GM12878 (cell line): ENCODE results near the gene PDZD8. TPM values are rescaled to one million over a fixed set of nuclear protein-coding genes. Genes with fewer than 3 reads are reported as not detected.

ENCODE experiments used
- ATAC-seq: fragments of 200-7000 bp; cut with Tn5 transposase; 3 replicates; pipeline ENCODE4 v1.9.1; 2020; ENCODE audit warnings: mild to moderate bottlenecking, moderate library complexity
- BruUV-seq: library from RNA; stranded (reverse); fragments of 400-500 nt; replicated peaks from 2 replicates; lab custom pipeline; 2021; lab: Mats Ljungman, UMichigan
- CTCF ChIA-PET: fragments of 300-600 bp; sonication (Branson Sonifier 250); formaldehyde crosslinking; extraction: SDS; loops from one replicate; lab custom pipeline; 2021; ENCODE audit warnings: inconsistent platforms; lab: Yijun Ruan, JAX
- POLR2A ChIA-PET: fragments of 350-600 bp; formaldehyde crosslinking; extraction: SDS; loops from one replicate; lab custom pipeline; 2021; ENCODE audit warnings: inconsistent platforms; lab: Charles Lee
- RAD21 ChIA-PET: fragments of 300-600 bp; sonication (Branson Sonifier 250); formaldehyde crosslinking; loops from one replicate; lab custom pipeline; 2023; ENCODE audit warnings: antibody characterized with exemption; ENCODE audit not compliant: unreplicated experiment; lab: Charles Lee
- SMC1A ChIA-PET: fragments of 300-600 bp; sonication (Branson Sonifier 250); formaldehyde crosslinking; loops from one replicate; lab custom pipeline; 2023; ENCODE audit not compliant: unreplicated experiment, uncharacterized antibody; lab: Charles Lee
- DNase-seq: peaks from one replicate; pipeline ENCODE4 v3.0.0-alpha.2; 2011; ENCODE audit warnings: low read depth, low spot score
- FAIRE-seq: peaks from 3 replicates; lab custom pipeline; 2011; peaks lifted over from hg19 to GRCh38; lab: Jason Lieb, UNC
- H2AFZ ChIP-seq: 2 replicates; pipeline ENCODE4 v1.6.0; 2011; ENCODE audit warnings: low read depth, low read length, control low read depth; ENCODE audit not compliant: control insufficient read depth
- H3K27ac ChIP-seq: 2 replicates; pipeline ENCODE4 v1.5.1; 2011; ENCODE audit warnings: control low read depth; ENCODE audit not compliant: control insufficient read depth, insufficient read depth
- H3K27me3 ChIP-seq, 2 experiments: replicated peaks in 1 of 2; 2 replicates each; pipeline versions ENCODE4 v1.6.0 to v1.6.1; 2011; ENCODE audit warnings: low read length in 1 of 2; ENCODE audit not compliant: control insufficient read depth in 2 of 2, insufficient read depth in 2 of 2
- H3K36me3 ChIP-seq, 2 experiments: 2 replicates each; pipeline ENCODE4 v1.5.1; 2011; ENCODE audit warnings: low read length in 1 of 2; ENCODE audit not compliant: control insufficient read depth in 2 of 2, insufficient read depth in 2 of 2
- H3K4me1 ChIP-seq: 2 replicates; pipeline ENCODE4 v1.6.1; 2011; ENCODE audit warnings: mild to moderate bottlenecking, low read length, moderate library complexity, mixed read lengths; ENCODE audit not compliant: control insufficient read depth, insufficient read depth
- H3K4me2 ChIP-seq: 2 replicates; pipeline ENCODE4 v1.6.0; 2011; ENCODE audit warnings: control low read depth; ENCODE audit not compliant: control insufficient read depth, insufficient read depth
- H3K4me3 ChIP-seq: fragments of 200-600 bp; sonication (generic); 2 replicates; pipeline ENCODE4 v1.5.1; 2016
- H3K79me2 ChIP-seq: 2 replicates; pipeline ENCODE4 v1.6.0; 2011; ENCODE audit warnings: low read length; ENCODE audit not compliant: control insufficient read depth, insufficient read depth
- H3K9ac ChIP-seq: 2 replicates; pipeline ENCODE4 v1.8.0; 2011; ENCODE audit warnings: low read length, control low read depth, mixed read lengths; ENCODE audit not compliant: control insufficient read depth, insufficient read depth
- H3K9me3 ChIP-seq: replicated peaks from 3 replicates; pipeline ENCODE4 v1.5.1; 2011; ENCODE audit warnings: mild to moderate bottlenecking, low read length; ENCODE audit not compliant: control insufficient read depth, insufficient read depth
- H4K20me1 ChIP-seq: 2 replicates; pipeline ENCODE4 v1.6.0; 2011; ENCODE audit not compliant: control insufficient read depth, insufficient read depth
- BACH1 ChIP-seq: fragments of 450-650 bp; IDR thresholded peaks from 2 replicates; pipeline ENCODE4 v1.6.1; 2017; ENCODE audit warnings: mild to moderate bottlenecking, borderline replicate concordance
- CREB1 ChIP-seq: IDR thresholded peaks from 2 replicates; pipeline ENCODE4 v1.6.1; 2012; ENCODE audit warnings: low read depth, mild to moderate bottlenecking, inconsistent platforms
- ETV6 ChIP-seq, 2 experiments: fragments of 450-650 bp in 1 of 2; IDR thresholded peaks in 1 of 2; conservative IDR thresholded peaks in 1 of 2; 2 replicates each; pipeline ENCODE4 v1.6.1; 2014; ENCODE audit warnings: antibody characterized with exemption in 1 of 2, borderline replicate concordance in 1 of 2, low read depth in 1 of 2, mild to moderate bottlenecking in 1 of 2, moderate library complexity in 1 of 2
- HDAC6 ChIP-seq: fragments of 200-600 bp; sonication (generic); IDR thresholded peaks from one replicate; pipeline ENCODE4 v1.8.0; 2017; ENCODE audit warnings: antibody characterized with exemption; ENCODE audit not compliant: unreplicated experiment
- NR2C2 ChIP-seq: IDR thresholded peaks from 2 replicates; pipeline ENCODE4 v1.6.1; 2011; ENCODE audit warnings: borderline replicate concordance, low read depth; ENCODE audit not compliant: control insufficient read depth, insufficient read length
- PAX8 ChIP-seq: fragments of 450-650 bp; IDR thresholded peaks from 2 replicates; pipeline ENCODE4 v1.6.1; 2017; ENCODE audit warnings: mild to moderate bottlenecking, moderate library complexity
- POLR2AphosphoS5 ChIP-seq: IDR thresholded peaks from 2 replicates; pipeline ENCODE4 v1.6.1; 2011; ENCODE audit warnings: mild to moderate bottlenecking, low read length, inconsistent platforms
- RAD21 ChIP-seq: IDR thresholded peaks from 2 replicates; pipeline ENCODE4 v1.6.1; 2011; ENCODE audit warnings: mild to moderate bottlenecking, low read depth, low read length, moderate library complexity; ENCODE audit not compliant: insufficient read depth
- WGBS: methylation state at CpG from one replicate; pipeline ENCODE4 v1.1.6; 2016; ENCODE audit warnings: low lambda C conversion rate; ENCODE audit not compliant: insufficient replicate concordance, insufficient coverage; ENCODE audit errors: missing lambda C conversion rate; 5-methylcytosine and 5-hydroxymethylcytosine counted together
- in situ Hi-C: fragments of 300-500 bp; cut with MboI; formaldehyde crosslinking; loops from 9 replicates; pipeline ENCODE4 v1.14.3; 2018; ENCODE audit warnings: mixed read lengths
- intact Hi-C: fragments of 100-400 bp; cut with micrococcal nuclease; formaldehyde crosslinking; loops from one replicate; pipeline ENCODE4 v1.14.2; 2022; ENCODE audit not compliant: unreplicated experiment
- polyA plus RNA-seq, 11 experiments: library from polyadenylated mRNA; depleted of rRNA in 4 of 11; unstranded in 6 of 11; stranded (reverse) in 5 of 11; fragments of >200 nt; fragmentation: Nextera tagmentation in 4 of 11; fragmentation: Illumina TruSeq in 1 of 11; extraction: Ambion mirVana in 4 of 11; extraction: Trizol in 1 of 11; gene quantifications; 1 replicate in 1 of 11; 2 replicates in 10 of 11; pipeline versions ENCODE4 v1.2.1 to v1.2.3, GENCODE V29; 2011 to 2016; ENCODE audit warnings: inconsistent platforms in 2 of 11, missing spikeins in 2 of 11, low read depth in 1 of 11
- total RNA-seq, 4 experiments: library from RNA; depleted of rRNA in 3 of 4; stranded (reverse); fragments of >200 nt in 3 of 4; fragmentation: Illumina TruSeq in 1 of 4; extraction: Trizol in 1 of 4; gene quantifications; 2 replicates each; pipeline versions ENCODE4 v1.2.1 to v1.2.3, GENCODE V29; 2013 to 2021
- TF ChIP-seq, protein P1 (sequence below): IDR thresholded peaks from 2 replicates; pipeline ENCODE4 v1.6.1; 2011; ENCODE audit warnings: low read depth, mild to moderate bottlenecking, low read length, moderate library complexity, borderline replicate concordance; ENCODE audit errors: extremely low read depth
- TF ChIP-seq, protein P2 (sequence below): IDR thresholded peaks from 2 replicates; pipeline ENCODE4 v1.6.1; 2012; ENCODE audit warnings: low read depth, low read length, improper control_type of control experiment
- TF ChIP-seq, protein P3 (sequence below), 3 experiments: IDR thresholded peaks in 2 of 3; conservative IDR thresholded peaks in 1 of 3; 2 replicates each; pipeline ENCODE4 v1.5.1; 2011; ENCODE audit warnings: low read depth in 3 of 3, low read length in 3 of 3, mild to moderate bottlenecking in 3 of 3, control low read depth in 2 of 3, moderate library complexity in 2 of 3, inconsistent platforms in 1 of 3, mixed read lengths in 1 of 3; ENCODE audit not compliant: control insufficient read depth in 2 of 3, insufficient read depth in 1 of 3; ENCODE audit errors: extremely low read depth in 1 of 3

PDZD8 gene
- total and polyA plus RNA-seq, 10 of the 15 experiments (the other 5 are each of a cell fraction or from before 2014, with no cell fraction given) = 2.0 to 21.2 (median 6.7) TPM

DNA sequence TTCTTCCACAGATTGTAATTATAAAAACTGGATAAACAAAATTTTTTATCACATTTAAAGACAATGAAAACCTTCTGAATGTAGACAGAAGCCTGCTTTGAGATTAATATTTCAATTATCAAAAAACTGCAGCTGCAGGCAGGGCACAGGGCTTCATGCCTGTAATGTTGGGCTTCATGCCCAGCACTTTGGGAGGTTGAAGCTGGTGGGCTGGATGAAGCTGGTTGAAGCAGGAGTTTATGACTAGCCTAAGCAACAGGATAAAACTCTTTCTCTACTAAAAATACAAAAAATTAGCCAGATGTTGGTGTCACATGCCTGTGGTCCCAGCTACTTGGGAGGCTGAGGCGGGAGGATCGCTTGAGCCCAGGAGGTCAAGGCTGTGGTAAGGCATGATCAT is 41.2 kb downstream of the PDZD8 start:
- no peaks in the 10 kb centered on the region; the same call in none of the 2 replicates for H3K79me2 ChIP-seq
- in situ Hi-C loops (no loop called here), intact Hi-C loops (no loop called here)
- H3K9ac ChIP-seq = no peak overlapping the region
- H3K9me3 ChIP-seq = peaks cover 3% of the 10 kb centered on the region; the same call in 2 of the 3 replicates
- H3K27ac ChIP-seq = no peak overlapping the region
- no peak overlapping the region for H3K4me3 ChIP-seq
- RAD21 ChIA-PET = no interaction called here
- SMC1A ChIA-PET = interaction anchor here (0.6 to 1.7 kb wide), 3 partner anchors 14 to 288 kb away, joined by 3 to 7 read pairs (median 4); no protein-coding TSS in a partner anchor
- no peaks in the 10 kb centered on the region; a peak in 1 of 4 replicates for H3K36me3 ChIP-seq
- H2AFZ ChIP-seq = no peak overlapping the region
- H3K4me2 ChIP-seq = no peak overlapping the region
- CTCF ChIA-PET = interaction anchor here (0.7 to 4.8 kb wide), 3 partner anchors 8 to 34 kb away, joined by 3 to 37 read pairs (median 5); no protein-coding TSS in a partner anchor
- no peak for TF ChIP-seq CREB1
- no peak for TF ChIP-seq NR2C2
- TF ChIP-seq BACH1 = no peak
- TF ChIP-seq, protein P1, sequence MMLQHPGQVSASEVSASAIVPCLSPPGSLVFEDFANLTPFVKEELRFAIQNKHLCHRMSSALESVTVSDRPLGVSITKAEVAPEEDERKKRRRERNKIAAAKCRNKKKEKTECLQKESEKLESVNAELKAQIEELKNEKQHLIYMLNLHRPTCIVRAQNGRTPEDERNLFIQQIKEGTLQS = no peak
- TF ChIP-seq POLR2AphosphoS5 = no peak
- no peak for TF ChIP-seq RAD21
- POLR2A ChIA-PET = interaction anchor here (1.5 kb wide), 1 partner anchor 26 kb away, joined by 5 read pairs; no protein-coding TSS in a partner anchor
- BruUV-seq = no TSS peak
- DNase-seq (no peak), ATAC-seq (no peak), FAIRE-seq (no peak)
- no peaks in the 10 kb centered on the region for H3K27me3 ChIP-seq
- H4K20me1 ChIP-seq = no peaks in the 10 kb centered on the region
- WGBS = 97% methylated on average over 2 of the region's 2 CpGs
- H3K4me1 ChIP-seq = no peaks in the 10 kb centered on the region

DNA sequence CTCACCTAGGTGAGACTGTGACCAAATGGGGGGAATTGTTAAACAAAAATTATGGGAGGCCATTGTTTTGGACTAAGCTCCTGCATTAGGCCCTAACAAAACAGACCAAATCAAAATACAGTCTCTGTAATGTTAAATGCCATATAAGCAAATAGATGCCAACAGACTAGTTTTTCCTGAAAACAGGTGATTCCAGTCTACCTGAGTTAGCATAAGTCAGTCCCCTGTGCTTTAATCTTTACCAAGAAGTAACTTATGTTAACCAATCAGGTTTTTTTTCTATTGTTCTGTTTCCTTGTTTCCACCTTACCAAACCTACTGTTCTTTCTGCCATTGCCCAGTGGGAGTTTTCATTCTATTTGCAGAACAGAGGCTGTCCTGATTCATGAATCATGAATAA is 48.0 kb downstream of the PDZD8 start:
- BruUV-seq = no TSS peak
- H3K36me3 ChIP-seq = no peaks in the 10 kb centered on the region; a peak in 3 of 4 replicates
- H3K4me1 ChIP-seq = no peaks in the 10 kb centered on the region
- ChIA-PET SMC1A (no interaction called here), RAD21 (interaction anchor here (1.2 kb wide), 1 partner anchor 32 kb away, joined by 3 read pairs; no protein-coding TSS in a partner anchor), CTCF (interaction anchor here (0.9 to 2.5 kb wide), 3 partner anchors 15 to 115 kb away, joined by 3 to 5 read pairs (median 3); no protein-coding TSS in a partner anchor), POLR2A (no interaction called here)
- H3K4me2 ChIP-seq = no peak overlapping the region
- no peak overlapping the region for H3K27ac ChIP-seq
- DNase-seq (no peak), ATAC-seq (no peak), FAIRE-seq (no peak)
- peaks cover 1% of the 10 kb centered on the region; the same call in 2 of the 3 replicates for H3K9me3 ChIP-seq
- no peak overlapping the region for H3K4me3 ChIP-seq
- H2AFZ ChIP-seq = no peak overlapping the region
- TF ChIP-seq NR2C2 (no peak), ETV6 (conservative IDR thresholded peaks at IDR 0.05 in 1 of 2, IDR thresholded peaks at IDR 0.05 in 1 of 2; ENCODE audit: borderline replicate concordance in 1 of 2, low read depth in 1 of 2) (no peak), HDAC6 (no peak), PAX8 (no peak)
- TF ChIP-seq, protein P2, sequence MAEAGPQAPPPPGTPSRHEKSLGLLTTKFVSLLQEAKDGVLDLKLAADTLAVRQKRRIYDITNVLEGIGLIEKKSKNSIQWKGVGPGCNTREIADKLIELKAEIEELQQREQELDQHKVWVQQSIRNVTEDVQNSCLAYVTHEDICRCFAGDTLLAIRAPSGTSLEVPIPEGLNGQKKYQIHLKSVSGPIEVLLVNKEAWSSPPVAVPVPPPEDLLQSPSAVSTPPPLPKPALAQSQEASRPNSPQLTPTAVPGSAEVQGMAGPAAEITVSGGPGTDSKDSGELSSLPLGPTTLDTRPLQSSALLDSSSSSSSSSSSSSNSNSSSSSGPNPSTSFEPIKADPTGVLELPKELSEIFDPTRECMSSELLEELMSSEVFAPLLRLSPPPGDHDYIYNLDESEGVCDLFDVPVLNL = no peak
- TF ChIP-seq, protein P3, sequence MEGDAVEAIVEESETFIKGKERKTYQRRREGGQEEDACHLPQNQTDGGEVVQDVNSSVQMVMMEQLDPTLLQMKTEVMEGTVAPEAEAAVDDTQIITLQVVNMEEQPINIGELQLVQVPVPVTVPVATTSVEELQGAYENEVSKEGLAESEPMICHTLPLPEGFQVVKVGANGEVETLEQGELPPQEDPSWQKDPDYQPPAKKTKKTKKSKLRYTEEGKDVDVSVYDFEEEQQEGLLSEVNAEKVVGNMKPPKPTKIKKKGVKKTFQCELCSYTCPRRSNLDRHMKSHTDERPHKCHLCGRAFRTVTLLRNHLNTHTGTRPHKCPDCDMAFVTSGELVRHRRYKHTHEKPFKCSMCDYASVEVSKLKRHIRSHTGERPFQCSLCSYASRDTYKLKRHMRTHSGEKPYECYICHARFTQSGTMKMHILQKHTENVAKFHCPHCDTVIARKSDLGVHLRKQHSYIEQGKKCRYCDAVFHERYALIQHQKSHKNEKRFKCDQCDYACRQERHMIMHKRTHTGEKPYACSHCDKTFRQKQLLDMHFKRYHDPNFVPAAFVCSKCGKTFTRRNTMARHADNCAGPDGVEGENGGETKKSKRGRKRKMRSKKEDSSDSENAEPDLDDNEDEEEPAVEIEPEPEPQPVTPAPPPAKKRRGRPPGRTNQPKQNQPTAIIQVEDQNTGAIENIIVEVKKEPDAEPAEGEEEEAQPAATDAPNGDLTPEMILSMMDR (IDR thresholded peaks at IDR 0.05 in 2 of 3, conservative IDR thresholded peaks at IDR 0.05 in 1 of 3; ENCODE audit: control insufficient read depth in 2 of 3, extremely low read depth in 1 of 3, insufficient read depth in 1 of 3, low read depth in 3 of 3, low read length in 3 of 3) = no peak
- no peaks in the 10 kb centered on the region for H3K27me3 ChIP-seq
- no peaks in the 10 kb centered on the region; the same call in 1 of the 2 replicates for H3K79me2 ChIP-seq
- no peaks in the 10 kb centered on the region for H4K20me1 ChIP-seq
- intact Hi-C loops = no loop called here
- no peak overlapping the region for H3K9ac ChIP-seq
- in situ Hi-C loops = no loop called here
